Measurements from ENCODE around the gene EXOC4. TPM values are rescaled to one million over a fixed set of nuclear protein-coding genes. Genes with fewer than 3 reads are reported as not detected.

EXOC4 gene
- total and polyA plus RNA-seq, 7 donors: 7.6 to 63.0 (median 29.1) TPM

DNA sequence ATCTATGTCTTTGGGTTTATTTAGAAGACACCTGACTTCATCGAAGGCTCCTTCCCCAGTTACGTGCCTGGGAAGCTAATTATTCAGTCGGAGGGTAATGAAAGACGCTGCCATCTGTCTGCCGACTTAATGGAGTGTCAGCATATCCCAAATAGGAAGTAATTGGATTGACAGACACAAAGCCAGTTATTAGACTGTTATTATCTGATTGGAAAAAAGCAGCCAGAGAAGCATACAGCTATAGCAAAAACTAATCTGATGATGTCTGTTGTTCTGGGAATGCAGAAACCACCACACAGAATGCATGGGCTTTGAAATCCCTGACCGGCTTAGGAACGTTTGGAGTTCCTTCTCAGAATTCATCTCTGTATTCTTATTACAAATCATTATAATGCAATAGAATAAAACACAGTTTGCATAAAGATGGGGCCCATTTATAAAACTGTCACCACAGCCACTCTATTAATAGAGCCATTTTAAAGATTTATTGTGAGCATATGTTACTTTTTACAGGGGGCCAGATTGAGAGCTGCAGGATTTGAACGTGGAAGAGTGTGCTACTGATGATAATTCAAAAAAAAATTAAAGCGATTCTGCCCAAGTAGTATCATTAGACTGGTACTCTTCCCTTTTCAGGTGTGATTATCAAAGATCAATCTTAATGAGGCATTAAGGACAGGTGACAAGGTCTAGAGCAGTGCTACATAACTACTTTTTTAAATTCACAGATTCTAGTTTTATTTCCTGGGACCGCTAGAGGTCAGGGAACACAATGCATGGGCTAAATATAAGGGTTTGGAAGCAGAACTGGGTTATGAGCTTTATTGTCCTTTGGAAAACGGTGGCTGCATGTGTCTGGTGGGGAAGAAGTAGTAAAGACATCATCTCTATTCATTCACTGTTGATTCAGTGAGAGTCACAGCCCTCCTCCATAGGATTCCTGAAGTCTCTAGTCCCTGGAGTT lies 544.2 kb downstream of the EXOC4 start:
- 81 to 89% (median 82%) methylated on average over 11 of the region's 11 CpGs for WGBS, 3 donors
- intact Hi-C loops (cut with DNase I): no loop called here

DNA sequence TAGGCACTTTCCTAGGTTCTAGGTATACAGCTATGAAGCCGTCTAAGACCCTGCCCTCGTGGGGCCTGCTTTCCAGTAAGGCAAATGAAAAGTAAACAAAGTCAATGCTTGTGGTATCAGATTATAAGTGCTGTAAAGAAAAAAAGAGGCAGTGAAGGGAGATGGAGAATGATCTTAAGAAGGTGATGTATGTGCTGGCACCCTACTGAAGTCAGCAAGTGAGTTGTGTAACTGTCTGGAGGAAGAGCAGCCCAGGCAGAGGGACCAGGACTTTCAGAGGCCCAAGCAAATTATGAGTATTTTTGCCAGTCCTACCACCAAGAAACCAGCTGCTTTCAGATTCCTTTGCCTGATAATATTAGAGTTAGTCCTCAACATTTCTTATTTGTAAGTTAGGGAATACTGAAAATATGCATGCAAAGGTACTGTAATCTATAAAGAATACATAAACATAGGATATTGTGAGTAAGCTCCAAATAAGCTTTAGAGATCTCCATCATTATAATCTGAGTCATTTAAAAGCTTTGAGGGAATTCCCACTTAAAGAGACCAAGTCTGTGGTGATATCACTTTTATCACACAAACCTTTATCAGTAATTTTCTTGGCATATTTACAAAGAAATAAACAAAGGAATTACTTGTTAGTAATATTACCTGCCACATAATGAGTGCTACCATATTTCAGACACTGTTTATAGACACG lies 545.1 kb downstream of the EXOC4 start:
- 78 to 79% (median 79%) methylated on average over 3 of the region's 3 CpGs for WGBS, 3 donors
- DNase-seq (no peak), ATAC-seq (no peak)
- Histone ChIP-seq H3K9me3 (no peaks in the 10 kb centered on the region), H3K27me3 (ENCODE audit: insufficient read depth in 3 of 3, low read length in 2 of 3) (no peaks in the 10 kb centered on the region), H3K27ac (no peak overlapping the region), H3K4me1 (peaks cover 11% of the 10 kb centered on the region), H3K36me3 (ENCODE audit: insufficient read depth in 1 of 2, low read depth in 1 of 2) (no peaks in the 10 kb centered on the region), H3K4me3 (no peak overlapping the region)
- intact Hi-C loops (cut with DNase I): no loop called here
- TF ChIP-seq, protein P1, sequence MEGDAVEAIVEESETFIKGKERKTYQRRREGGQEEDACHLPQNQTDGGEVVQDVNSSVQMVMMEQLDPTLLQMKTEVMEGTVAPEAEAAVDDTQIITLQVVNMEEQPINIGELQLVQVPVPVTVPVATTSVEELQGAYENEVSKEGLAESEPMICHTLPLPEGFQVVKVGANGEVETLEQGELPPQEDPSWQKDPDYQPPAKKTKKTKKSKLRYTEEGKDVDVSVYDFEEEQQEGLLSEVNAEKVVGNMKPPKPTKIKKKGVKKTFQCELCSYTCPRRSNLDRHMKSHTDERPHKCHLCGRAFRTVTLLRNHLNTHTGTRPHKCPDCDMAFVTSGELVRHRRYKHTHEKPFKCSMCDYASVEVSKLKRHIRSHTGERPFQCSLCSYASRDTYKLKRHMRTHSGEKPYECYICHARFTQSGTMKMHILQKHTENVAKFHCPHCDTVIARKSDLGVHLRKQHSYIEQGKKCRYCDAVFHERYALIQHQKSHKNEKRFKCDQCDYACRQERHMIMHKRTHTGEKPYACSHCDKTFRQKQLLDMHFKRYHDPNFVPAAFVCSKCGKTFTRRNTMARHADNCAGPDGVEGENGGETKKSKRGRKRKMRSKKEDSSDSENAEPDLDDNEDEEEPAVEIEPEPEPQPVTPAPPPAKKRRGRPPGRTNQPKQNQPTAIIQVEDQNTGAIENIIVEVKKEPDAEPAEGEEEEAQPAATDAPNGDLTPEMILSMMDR (IDR thresholded peaks at IDR 0.05): no peak

More for the DNA sequence above, 544.2 kb downstream of the EXOC4 start:
- Histone ChIP-seq H3K36me3 (ENCODE audit: insufficient read depth in 1 of 2, low read depth in 1 of 2) (no peaks in the 10 kb centered on the region), H3K4me1 (peaks cover 11% of the 10 kb centered on the region), H3K27me3 (ENCODE audit: insufficient read depth in 3 of 3, low read length in 2 of 3) (no peaks in the 10 kb centered on the region), H3K9me3 (no peaks in the 10 kb centered on the region), H3K4me3 (no peak overlapping the region), H3K27ac (no peak overlapping the region)
- TF ChIP-seq, protein P1 (IDR thresholded peaks at IDR 0.05): no peak
- DNase-seq (no peak), ATAC-seq (no peak)

DNA sequence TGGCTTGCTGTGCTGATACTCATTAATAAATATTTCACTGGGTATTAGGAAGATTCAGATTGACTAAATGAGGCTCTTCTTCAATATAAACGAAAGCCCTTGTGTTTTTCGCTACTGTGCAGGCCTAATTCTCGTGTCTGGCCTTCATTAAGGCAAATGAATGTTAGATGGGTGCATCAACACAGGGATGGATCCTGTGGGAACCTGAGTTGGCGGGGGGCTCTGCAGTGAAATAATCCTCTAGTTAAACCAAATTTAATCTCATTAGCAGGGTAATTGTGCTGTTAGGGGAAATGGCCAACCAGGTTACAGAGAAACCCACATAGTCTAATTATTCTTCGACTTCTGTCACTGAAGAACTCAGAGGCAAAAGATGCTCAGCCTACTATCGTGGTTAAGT lies 548.5 kb downstream of the EXOC4 start:
- H3K27ac ChIP-seq: no peak overlapping the region
- ATAC-seq: no peak
- H3K36me3 ChIP-seq (ENCODE audit: insufficient read depth in 1 of 2, low read depth in 1 of 2): no peaks in the 10 kb centered on the region
- no peak overlapping the region for H3K4me3 ChIP-seq
- H3K27me3 ChIP-seq (ENCODE audit: insufficient read depth in 3 of 3, low read length in 2 of 3): no peaks in the 10 kb centered on the region
- H3K9me3 ChIP-seq: no peaks in the 10 kb centered on the region
- TF ChIP-seq, protein P1 (IDR thresholded peaks at IDR 0.05): no peak
- no peak for DNase-seq
- intact Hi-C loops (cut with DNase I): no loop called here
- 82 to 91% (median 89%) methylated on average over 6 of the region's 6 CpGs for WGBS, 3 donors
- H3K4me1 ChIP-seq: no peaks in the 10 kb centered on the region

DNA sequence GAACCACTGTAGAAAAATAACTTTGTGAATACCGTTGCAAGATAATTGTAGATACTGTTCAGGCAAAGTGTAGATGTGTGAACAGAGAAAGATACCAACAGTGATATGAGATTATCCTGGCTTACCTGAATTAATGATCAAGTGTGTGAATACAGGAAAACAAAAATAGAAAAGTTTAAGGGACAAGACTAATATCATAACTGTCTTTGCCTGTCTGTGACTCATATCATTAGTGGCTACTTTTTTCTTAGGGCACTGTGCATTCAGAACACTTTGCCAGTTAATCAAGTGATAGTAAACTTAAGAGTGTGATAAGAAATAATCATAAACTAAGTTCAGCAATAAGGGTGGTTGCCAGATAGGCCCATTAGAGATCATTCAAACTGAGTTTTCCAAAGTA lies 551.2 kb downstream of the EXOC4 start:
- TF ChIP-seq, protein P1 (IDR thresholded peaks at IDR 0.05): no peak
- intact Hi-C loops (cut with DNase I): no loop called here
- ATAC-seq (no peak), DNase-seq (no peak)
- no peaks in the 10 kb centered on the region for H3K4me1 ChIP-seq
- H3K27me3 ChIP-seq (ENCODE audit: insufficient read depth in 3 of 3, low read length in 2 of 3): no peaks in the 10 kb centered on the region
- H3K4me3 ChIP-seq: no peak overlapping the region
- H3K9me3 ChIP-seq: no peaks in the 10 kb centered on the region
- no peak overlapping the region for H3K27ac ChIP-seq
- WGBS, 3 donors: 96 to 100% (median 97%) methylated on average over 1 of the region's 1 CpG
- H3K36me3 ChIP-seq (ENCODE audit: insufficient read depth in 1 of 2, low read depth in 1 of 2): no peaks in the 10 kb centered on the region
